ENCODE data around the gene CDC20.
"Not testable (repeated sequence)": the region's sequence is repeated elsewhere in the genome, so short reads cannot be mapped to it uniquely, and the experiment has no call there.

Gene CDC20

DNA sequence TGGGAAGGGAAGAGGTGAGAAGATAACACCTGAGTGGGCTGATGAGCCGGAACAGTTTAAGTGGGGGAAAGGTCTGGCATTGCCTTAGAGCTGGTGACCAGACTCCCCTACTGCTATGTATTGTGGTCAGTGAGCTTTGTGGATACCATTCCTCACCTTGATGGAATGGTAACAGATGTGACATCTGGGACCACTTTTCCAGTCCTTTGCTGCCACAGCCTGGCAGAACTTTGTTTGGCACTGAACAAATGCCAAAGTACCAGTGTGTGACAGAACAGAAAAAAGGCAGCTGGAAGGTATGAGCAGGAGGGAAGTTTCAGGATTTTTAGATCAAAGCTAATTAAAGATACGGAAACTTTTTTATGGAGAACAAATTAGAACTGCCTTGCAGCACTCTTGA is 24.7 kb downstream of the CDC20 start:
- DNase-seq (ENCODE audit: low read depth in 2 of 2) = no peak

DNA sequence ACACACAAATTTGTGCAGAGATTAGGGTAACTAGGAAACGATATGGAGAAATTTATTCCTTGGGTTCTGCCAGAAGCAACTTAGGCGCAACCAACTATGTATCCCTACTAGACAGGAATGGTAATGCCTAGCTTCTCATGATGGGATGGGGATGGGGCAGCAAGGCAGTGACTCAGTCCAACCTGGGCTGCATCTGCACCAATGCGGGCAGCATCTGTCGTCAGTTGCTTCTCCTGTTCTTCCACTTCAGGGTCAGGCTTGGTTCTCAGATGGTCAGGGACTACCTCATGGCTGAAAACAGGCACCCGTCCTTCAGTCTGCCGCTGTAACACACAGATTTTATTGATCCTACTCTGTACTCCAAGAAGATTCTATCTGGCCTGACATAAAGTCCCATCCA is 27.9 kb downstream of the CDC20 start:
- no peak for DNase-seq (ENCODE audit: low read depth in 2 of 2)

DNA sequence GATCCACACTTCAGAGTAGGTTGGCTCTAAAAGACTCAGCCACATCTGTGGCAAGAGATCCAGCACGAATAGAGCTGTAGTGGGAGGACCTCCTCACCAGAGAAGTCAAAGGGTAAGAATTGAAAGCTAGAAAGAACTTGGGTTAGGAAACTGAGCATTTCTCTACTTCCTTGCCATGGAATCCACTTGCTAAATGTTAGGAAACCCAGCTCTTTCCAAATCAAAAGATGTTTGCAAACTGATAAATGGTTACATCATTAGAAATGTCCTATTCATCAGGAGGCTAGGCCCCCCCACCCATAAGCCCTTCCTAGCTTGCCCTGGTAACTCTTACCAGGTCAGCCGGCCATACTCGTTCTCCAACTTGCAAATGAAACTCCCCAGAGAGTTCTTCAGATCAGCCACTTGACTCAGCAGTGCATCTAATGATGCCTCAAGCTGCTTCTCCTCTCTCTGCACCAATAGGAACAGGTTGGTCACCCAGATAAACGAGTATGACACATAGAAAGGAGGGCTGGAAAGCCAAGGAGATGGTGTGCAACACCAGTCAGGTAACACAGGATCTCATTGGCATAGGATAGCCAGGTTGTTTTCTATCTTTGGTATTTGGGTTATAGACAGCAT is 29.3 kb downstream of the CDC20 start:
- no peak for DNase-seq (ENCODE audit: low read depth in 2 of 2)

GRCh38 chr1:43388613-43389012 is 29.8 kb downstream of the CDC20 start:
- DNase-seq (ENCODE audit: low read depth in 2 of 2) = no peak

- DNase-seq (ENCODE audit: low read depth in 2 of 2) = peak; percentile 93 to 94
These were observed 30.8 kb downstream of the CDC20 start, which contains the start of the genes MED8 and SZT2 for GRCh38 chr1:43389326-43390313. Gene MED8, minus strand, starts transcription at chr1:43389800. Its CDS starts 36 bp downstream, at chr1:43389764. Gene SZT2, plus strand, starts transcription at chr1:43389899. Its CDS starts 70 bp downstream, at chr1:43389969.

GRCh38 chr1:43392702-43393101 is 33.9 kb downstream of the CDC20 start:
- DNase-seq (ENCODE audit: low read depth in 2 of 2) = no peak

DNA sequence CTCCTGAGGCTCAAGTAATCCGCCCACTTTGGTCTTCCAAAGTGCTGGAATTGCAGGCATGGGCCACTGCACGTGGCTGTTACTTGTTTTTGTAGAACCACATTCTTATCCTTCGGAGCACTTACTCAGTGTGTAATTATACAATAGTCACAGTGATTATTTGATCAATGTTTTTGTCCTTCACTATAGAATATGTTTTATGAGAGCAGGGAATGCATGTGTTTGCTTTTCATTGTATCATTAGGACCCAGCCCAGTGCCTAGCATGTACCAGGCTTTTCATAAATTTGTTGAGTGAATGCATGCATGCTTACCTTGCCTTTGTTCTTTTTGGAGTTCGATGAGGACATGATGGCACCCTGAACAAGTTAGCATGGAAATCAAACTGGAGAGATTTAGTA is 36.7 kb downstream of the CDC20 start:
- no peak for DNase-seq (ENCODE audit: low read depth in 2 of 2)

DNA sequence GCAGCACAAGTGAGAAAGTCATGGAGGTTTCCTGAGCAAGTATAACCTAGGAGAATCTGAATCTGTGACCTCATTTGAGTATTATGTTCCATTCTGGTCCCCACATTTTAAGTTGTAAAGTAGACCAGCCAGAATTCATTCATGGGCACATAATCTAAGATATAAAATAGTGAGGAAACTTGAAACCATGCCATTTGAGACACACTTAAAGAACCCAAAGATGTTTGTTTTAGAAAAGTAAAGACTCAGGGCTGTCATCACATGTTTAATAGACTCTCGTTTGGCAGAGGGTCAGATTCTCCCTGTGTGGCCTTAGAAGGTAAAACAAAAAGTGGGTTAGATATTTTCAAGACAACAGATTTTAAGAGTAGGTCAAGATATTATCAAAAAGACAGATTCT is 37.3 kb downstream of the CDC20 start:
- DNase-seq (ENCODE audit: low read depth in 2 of 2) = no peak

DNA sequence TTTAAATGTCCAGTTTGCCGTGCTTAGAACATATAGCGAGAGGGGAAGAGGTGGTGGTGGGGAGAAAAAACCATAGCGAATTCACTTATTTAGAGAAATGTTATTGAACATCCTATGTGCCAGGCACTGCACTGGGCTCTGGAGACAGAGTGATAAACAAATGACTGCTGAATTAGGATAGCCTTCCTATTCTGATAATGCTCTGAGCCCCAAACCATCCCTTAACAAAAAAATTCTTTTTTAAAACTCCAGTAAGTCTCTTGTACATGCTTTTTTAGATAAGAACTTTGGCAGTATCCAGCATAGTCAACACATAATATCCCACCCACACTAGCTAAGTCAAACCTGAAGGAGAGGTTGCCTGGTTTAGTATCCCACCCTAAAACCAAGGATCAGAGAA is 39.4 kb downstream of the CDC20 start:
- DNase-seq (ENCODE audit: low read depth in 2 of 2) = no peak

DNA sequence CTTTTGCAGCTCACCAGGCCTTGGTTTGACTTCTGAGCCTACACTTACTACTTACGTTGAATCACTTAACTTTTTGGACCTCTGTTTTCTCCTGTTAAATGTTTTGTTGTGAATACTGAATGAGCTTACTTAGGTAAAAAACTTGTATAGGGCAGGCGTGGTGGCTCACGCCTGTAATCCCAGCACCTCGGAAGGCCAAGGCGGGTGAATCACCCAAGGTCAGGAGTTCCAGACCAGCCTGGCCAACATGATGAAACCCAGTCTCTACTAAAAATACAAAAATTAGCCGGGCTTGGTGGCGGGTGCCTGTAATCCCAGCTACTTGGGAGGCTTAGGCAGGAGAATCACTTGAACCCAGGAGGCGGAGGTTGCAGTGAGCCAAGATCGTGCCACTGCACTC is 41.7 kb downstream of the CDC20 start:
- not testable (repeated sequence) for DNase-seq (ENCODE audit: low read depth in 2 of 2)

- DNase-seq (ENCODE audit: low read depth in 2 of 2) = no peak
These were observed 43.5 kb downstream of the CDC20 start for GRCh38 chr1:43402089-43402865.

- DNase-seq (ENCODE audit: low read depth in 2 of 2) = no peak
These were observed 45.6 kb downstream of the CDC20 start for GRCh38 chr1:43404353-43404752.

DNA sequence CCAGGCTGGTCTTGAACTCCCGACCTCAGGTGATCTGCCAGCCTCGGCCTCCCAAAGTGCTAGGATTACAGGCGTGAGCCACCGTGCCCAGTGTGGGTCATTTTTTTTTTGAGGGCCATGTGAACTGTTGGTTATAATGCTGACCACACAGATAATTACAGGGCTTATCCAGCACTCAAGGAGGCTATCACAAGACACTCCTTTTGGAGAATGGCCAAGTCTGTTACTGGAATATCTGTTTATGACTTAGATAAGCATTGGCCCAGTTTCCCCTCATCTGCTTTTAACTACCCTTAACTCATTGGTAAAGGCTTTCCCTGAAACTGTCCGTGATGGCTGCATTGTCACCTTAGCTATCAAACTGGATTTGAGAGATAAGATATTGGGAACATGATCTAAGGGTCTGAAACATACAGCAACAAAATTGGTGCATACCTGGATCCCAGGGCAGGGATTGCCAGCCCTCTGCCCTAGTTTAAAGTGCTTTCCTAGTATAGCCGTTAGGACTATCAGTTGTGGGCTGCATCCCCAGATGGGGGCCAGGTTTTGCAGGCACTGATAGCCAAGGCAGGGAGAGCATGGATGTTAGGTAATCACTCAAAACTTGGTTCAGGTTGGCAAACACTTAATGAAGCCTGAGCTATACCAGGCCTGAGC is 46.6 kb downstream of the CDC20 start:
- DNase-seq (ENCODE audit: low read depth in 2 of 2) = no peak

DNA sequence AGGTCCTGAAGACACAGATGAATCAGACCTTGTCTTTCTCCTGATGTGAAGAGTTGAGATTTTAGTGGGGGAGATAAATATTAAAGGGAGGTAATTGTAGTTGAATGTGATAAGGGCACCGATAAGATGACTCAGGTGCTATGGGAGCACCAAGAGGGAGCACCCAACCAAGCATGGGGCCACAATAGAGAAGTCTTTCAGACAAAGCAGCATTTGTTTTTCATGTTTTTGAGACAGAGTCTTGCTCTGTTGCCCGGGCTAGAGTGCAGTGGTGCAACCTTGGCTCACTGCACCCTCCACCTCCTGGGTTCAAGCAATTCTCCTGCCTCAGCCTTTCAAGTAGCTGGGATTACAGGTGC is 47.1 kb downstream of the CDC20 start:
- DNase-seq (ENCODE audit: low read depth in 2 of 2) = no peak

- DNase-seq (ENCODE audit: low read depth in 2 of 2) = no peak
These were observed 51.8 kb downstream of the CDC20 start for GRCh38 chr1:43410571-43410970.

All from stimulated activated CD4-positive, alpha-beta T cell treated with anti-CD3 and anti-CD28 coated beads, Interleukin-12 subunit alpha, Interleukin-12 subunit beta, amount 100 ng/mL, for 24 hours (primary cell).